Kidney (tissue), 14 donors: ENCODE measurements around the gene FEM1B. TPM values are rescaled to one million over a fixed set of nuclear protein-coding genes. Genes with fewer than 3 reads are reported as not detected.

ENCODE experiments used
- DNase-seq, 5 donors: peaks; one replicate each; pipeline ENCODE4 v3.0.0-alpha.2; 2013 to 2020
- FAIRE-seq: peaks from 2 replicates; lab custom pipeline; 2012; peaks lifted over from hg19 to GRCh38; lab: Jason Lieb, UNC
- H3K27ac ChIP-seq, 2 donors: one replicate each; pipeline ENCODE4 v1.7.0; 2013; ENCODE audit warnings: low read depth in 2 of 2, low read length in 2 of 2, inconsistent platforms in 1 of 2
- H3K27me3 ChIP-seq: one replicate; pipeline ENCODE4 v1.7.1; 2013; ENCODE audit warnings: low read length, inconsistent platforms; ENCODE audit not compliant: control insufficient read depth, insufficient read depth
- H3K36me3 ChIP-seq, 3 donors: one replicate each; pipeline versions ENCODE4 v1.7.0 to v1.7.1; 2013; ENCODE audit warnings: low read length in 3 of 3, control low read depth in 1 of 3, inconsistent platforms in 1 of 3; ENCODE audit not compliant: insufficient read depth in 3 of 3, control insufficient read depth in 2 of 3
- H3K4me1 ChIP-seq, 3 donors: one replicate each; pipeline versions ENCODE4 v1.7.0 to v1.7.1; 2013; ENCODE audit warnings: low read length in 3 of 3, inconsistent platforms in 1 of 3, low read depth in 1 of 3; ENCODE audit not compliant: control insufficient read depth in 2 of 3, insufficient read depth in 2 of 3
- H3K4me3 ChIP-seq, 3 donors: one replicate each; pipeline versions ENCODE4 v1.7.0 to v1.8.1; 2013; ENCODE audit warnings: low read length in 3 of 3, control low read depth in 1 of 3, inconsistent platforms in 1 of 3
- H3K9ac ChIP-seq, 3 donors: one replicate each; pipeline versions ENCODE4 v1.7.0 to v1.7.1; 2013; ENCODE audit warnings: low read length in 3 of 3, control low read depth in 1 of 3, inconsistent platforms in 1 of 3
- H3K9me3 ChIP-seq, 3 donors: one replicate each; pipeline versions ENCODE4 v1.7.0 to v1.7.1; 2013; ENCODE audit warnings: low read length in 3 of 3, control low read depth in 1 of 3, inconsistent platforms in 1 of 3; ENCODE audit not compliant: control insufficient read depth in 2 of 3, insufficient read depth in 1 of 3
- CTCF ChIP-seq: IDR thresholded peaks from 3 replicates; pipeline ENCODE4 v1.5.1; 2012; ENCODE audit warnings: mild to moderate bottlenecking, moderate library complexity, borderline replicate concordance; ENCODE audit not compliant: insufficient read depth; ENCODE audit errors: extremely low read depth
- intact Hi-C: fragments of 100-400 bp; cut with DNase I; formaldehyde crosslinking; loops from one replicate; pipeline ENCODE4 v1.11.1; 2022
- polyA plus RNA-seq: library from polyadenylated mRNA; stranded (reverse); fragments of 350-450 nt; fragmentation: Illumina TruSeq; extraction: RNeasy Lipid Tissue Mini Kit (QIAGEN cat#74804); gene quantifications from one replicate; pipeline ENCODE4 v1.2.3, GENCODE V29; 2014; ENCODE audit warnings: low read depth, low replicate concordance; ENCODE audit not compliant: insufficient read depth
- total RNA-seq: library from RNA; stranded (reverse); fragmentation: NEBNext Ultra II Directional; extraction: Animal tissue kit (Norgen Biotek cat#: 25700); gene quantifications from one replicate; pipeline ENCODE4 v1.2.1, GENCODE V29; 2021
- donor health status: control.
- donor health status: control.
- donor health status: control.
- donor health status: control.
- donor health status: control.
- donor health status: DM: yes; HTN: yes; CAD: no.
- donor health status: Normal renal cell carcinoma (clear cell type).

FEM1B gene
- total and polyA plus RNA-seq, 2 donors from 2014 or later = 9.8 to 47.6 TPM

GRCh38 chr15:68343579-68344225 is 66.2 kb downstream of the FEM1B start:
- FAIRE-seq (no peak), DNase-seq (no peak)
- Histone ChIP-seq H3K4me3 (no peak overlapping the region), H3K27ac (no peak overlapping the region), H3K9me3 (no peaks in the 10 kb centered on the region), H3K27me3 (no peaks in the 10 kb centered on the region), H3K36me3 (no peaks in the 10 kb centered on the region), H3K4me1 (peaks cover 3 to 15% (median 5%) of the 10 kb centered on the region in 3 donors), H3K9ac (no peak overlapping the region)
- TF ChIP-seq CTCF = no peak
- intact Hi-C loops = no loop called here

- no peak for TF ChIP-seq CTCF
- DNase-seq (no peak), FAIRE-seq (no peak)
- Histone ChIP-seq H3K9ac (no peak overlapping the region), H3K36me3 (no peaks in the 10 kb centered on the region), H3K4me1 (peaks cover 3 to 15% (median 5%) of the 10 kb centered on the region in 3 donors), H3K27me3 (no peaks in the 10 kb centered on the region), H3K9me3 (no peaks in the 10 kb centered on the region), H3K4me3 (no peak overlapping the region), H3K27ac (no peak overlapping the region)
- intact Hi-C loops = no loop called here
Measured at GRCh38 chr15:68344600-68344999, 67.1 kb downstream of the FEM1B start.

Other genes starting within 250 kb of the FEM1B start
- 44.3 TPM for gene PIAS1, start 223.4 kb upstream of the FEM1B start, total RNA-seq
- 10.6 TPM for gene PIAS1, start 223.4 kb upstream of the FEM1B start, polyA plus RNA-seq
- gene CALML4, start 72.4 kb upstream of the FEM1B start, total RNA-seq = 17.4 TPM
- gene CALML4, start 72.4 kb upstream of the FEM1B start, polyA plus RNA-seq = 54.7 TPM
- 36.6 TPM for gene CLN6, start 48.0 kb upstream of the FEM1B start, total RNA-seq
- 30.8 TPM for gene CLN6, start 48.0 kb upstream of the FEM1B start, polyA plus RNA-seq
- gene ITGA11, start 154.4 kb downstream of the FEM1B start, total RNA-seq = 11.1 TPM
- 3.4 TPM for gene ITGA11, start 154.4 kb downstream of the FEM1B start, polyA plus RNA-seq